GF-D8 (cell line): ENCODE results near the gene GRB14.
"Not testable (repeated sequence)": the region's sequence is repeated elsewhere in the genome, so short reads cannot be mapped to it uniquely, and the experiment has no call there.

ENCODE experiments used
- DNase-seq: peaks from one replicate; lab custom pipeline; 2025; lab: John Stamatoyannopoulos, UW

GRB14 gene

GRCh38 chr2:164495491-164496223, 125.6 kb downstream of the GRB14 start:
- no peak for DNase-seq

GRCh38 chr2:164485541-164485940, 135.7 kb downstream of the GRB14 start:
- no peak for DNase-seq

GRCh38 chr2:164479460-164479859, 141.8 kb downstream of the GRB14 start:
- DNase-seq, result no peak

GRCh38 chr2:164478205-164478604, 143.1 kb downstream of the GRB14 start:
- DNase-seq, result no peak

GRCh38 chr2:164474873-164475272, 146.4 kb downstream of the GRB14 start:
- no peak for DNase-seq

- no peak for DNase-seq
Observed at GRCh38 chr2:164473021-164473420, 148.3 kb downstream of the GRB14 start.

GRCh38 chr2:164465047-164465446, 156.2 kb downstream of the GRB14 start:
- not testable (repeated sequence) for DNase-seq

- no peak for DNase-seq
Observed at GRCh38 chr2:164464376-164464775, 156.9 kb downstream of the GRB14 start.

- no peak for DNase-seq
Observed at GRCh38 chr2:164458792-164459191, 162.5 kb downstream of the GRB14 start.

- no peak for DNase-seq
Observed at GRCh38 chr2:164457271-164457670, 164.0 kb downstream of the GRB14 start.

GRCh38 chr2:164456619-164457018, 164.7 kb downstream of the GRB14 start:
- DNase-seq, result no peak

- no peak for DNase-seq
Observed at GRCh38 chr2:164453656-164454305, 167.5 kb downstream of the GRB14 start.

GRCh38 chr2:164450278-164450677, 171.0 kb downstream of the GRB14 start:
- DNase-seq, result no peak

GRCh38 chr2:164449706-164450105, 171.6 kb downstream of the GRB14 start:
- no peak for DNase-seq

GRCh38 chr2:164447660-164448059, 173.6 kb downstream of the GRB14 start:
- DNase-seq, result no peak
